ENCODE data around the gene PIGK. TPM values are rescaled to one million over a fixed set of nuclear protein-coding genes. Genes with fewer than 3 reads are reported as not detected.

PIGK gene
- total and polyA plus RNA-seq, 12 donors = 5.0 to 40.7 (median 30.1) TPM

DNA sequence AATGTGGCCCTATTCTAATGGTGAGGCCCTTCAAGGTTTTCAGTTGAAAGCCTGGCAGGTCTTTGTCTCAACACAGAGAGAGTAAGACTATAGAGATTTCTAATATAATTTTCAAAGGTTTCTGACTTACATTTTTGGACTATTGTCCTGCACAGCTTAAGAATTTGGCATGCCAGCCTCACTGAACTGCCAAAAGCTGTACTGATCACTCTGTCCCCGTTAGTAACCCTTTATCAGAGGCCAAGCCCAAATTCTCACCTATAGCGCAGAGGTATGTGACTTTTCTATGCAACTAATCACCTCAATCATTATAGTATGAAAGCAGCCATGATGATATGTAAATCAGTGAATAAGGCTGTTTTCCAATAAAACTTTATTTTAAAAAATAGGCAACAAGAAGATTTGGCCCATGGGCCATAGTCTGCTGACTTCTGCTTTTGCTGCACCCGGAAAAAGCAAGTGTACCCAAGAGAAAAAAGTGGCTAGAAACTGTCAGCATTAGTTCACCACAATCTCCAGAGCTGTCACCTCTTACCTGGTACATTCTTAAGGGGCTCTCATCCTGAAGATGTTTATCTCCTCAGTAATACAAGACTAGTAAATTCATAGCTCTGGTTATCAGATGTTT, 85.4 kb downstream of the PIGK start:
- DNase-seq = no peak
- no peaks in the 10 kb centered on the region for H3K9me3 ChIP-seq
- H3K36me3 ChIP-seq = no peaks in the 10 kb centered on the region
- peak in 1 of 8 donors; percentile 64 for ATAC-seq
- H3K27me3 ChIP-seq = no peaks in the 10 kb centered on the region
- H3K4me1 ChIP-seq = peaks cover 0 to 11% (median 0%) of the 10 kb centered on the region in 9 donors
- intact Hi-C loops (cut with DNase I) = loop anchor here in 2 of 10 donors (10.0 kb wide), 2 partner anchors 799 to 1139 kb away; no protein-coding TSS in a partner anchor
- TF ChIP-seq, protein P1, sequence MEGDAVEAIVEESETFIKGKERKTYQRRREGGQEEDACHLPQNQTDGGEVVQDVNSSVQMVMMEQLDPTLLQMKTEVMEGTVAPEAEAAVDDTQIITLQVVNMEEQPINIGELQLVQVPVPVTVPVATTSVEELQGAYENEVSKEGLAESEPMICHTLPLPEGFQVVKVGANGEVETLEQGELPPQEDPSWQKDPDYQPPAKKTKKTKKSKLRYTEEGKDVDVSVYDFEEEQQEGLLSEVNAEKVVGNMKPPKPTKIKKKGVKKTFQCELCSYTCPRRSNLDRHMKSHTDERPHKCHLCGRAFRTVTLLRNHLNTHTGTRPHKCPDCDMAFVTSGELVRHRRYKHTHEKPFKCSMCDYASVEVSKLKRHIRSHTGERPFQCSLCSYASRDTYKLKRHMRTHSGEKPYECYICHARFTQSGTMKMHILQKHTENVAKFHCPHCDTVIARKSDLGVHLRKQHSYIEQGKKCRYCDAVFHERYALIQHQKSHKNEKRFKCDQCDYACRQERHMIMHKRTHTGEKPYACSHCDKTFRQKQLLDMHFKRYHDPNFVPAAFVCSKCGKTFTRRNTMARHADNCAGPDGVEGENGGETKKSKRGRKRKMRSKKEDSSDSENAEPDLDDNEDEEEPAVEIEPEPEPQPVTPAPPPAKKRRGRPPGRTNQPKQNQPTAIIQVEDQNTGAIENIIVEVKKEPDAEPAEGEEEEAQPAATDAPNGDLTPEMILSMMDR (IDR thresholded peaks at IDR 0.05) = no peak
- no peak overlapping the region for H3K27ac ChIP-seq
- WGBS, 2 donors = 75 to 76% methylated on average over 3 of the region's 3 CpGs
- H3K4me3 ChIP-seq = no peak overlapping the region

DNA sequence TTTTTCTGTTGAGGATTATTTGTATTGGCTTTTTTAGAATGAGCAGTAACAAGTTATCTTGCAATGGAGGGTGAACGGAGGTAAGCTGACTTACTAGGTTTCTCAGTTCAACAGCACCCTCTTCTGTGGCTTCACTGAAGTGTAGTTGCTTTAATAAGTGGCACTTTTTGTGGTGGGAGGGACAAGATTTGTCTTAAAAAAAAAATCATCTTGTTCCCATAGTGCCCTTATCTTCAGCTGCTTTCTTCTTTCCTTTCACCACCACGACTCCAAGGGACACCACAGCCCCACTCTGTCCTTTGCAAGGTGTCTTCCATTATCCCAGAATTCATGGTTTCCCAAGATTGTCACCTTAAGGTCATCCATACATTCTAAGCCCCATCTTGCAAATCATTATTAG, 92.9 kb downstream of the PIGK start:
- Histone ChIP-seq H3K9me3 (no peaks in the 10 kb centered on the region), H3K4me1 (no peaks in the 10 kb centered on the region), H3K36me3 (no peaks in the 10 kb centered on the region), H3K27me3 (no peaks in the 10 kb centered on the region), H3K27ac (no peak overlapping the region), H3K4me3 (no peak overlapping the region)
- peak in 1 of 2 donors; percentile 17 for DNase-seq
- WGBS, 2 donors = 9 to 16% methylated on average over 2 of the region's 2 CpGs
- peak in 2 of 8 donors; percentile 50 to 63 for ATAC-seq
- TF ChIP-seq, protein P1 (IDR thresholded peaks at IDR 0.05) = peak in 7 of 9 donors; percentile 42 to 58 (median 52)
- intact Hi-C loops (cut with DNase I) = loop anchor here in 7 of 10 donors (5.0 to 10.0 kb wide), 5 partner anchors 792 to 1132 kb away; no protein-coding TSS in a partner anchor

DNA sequence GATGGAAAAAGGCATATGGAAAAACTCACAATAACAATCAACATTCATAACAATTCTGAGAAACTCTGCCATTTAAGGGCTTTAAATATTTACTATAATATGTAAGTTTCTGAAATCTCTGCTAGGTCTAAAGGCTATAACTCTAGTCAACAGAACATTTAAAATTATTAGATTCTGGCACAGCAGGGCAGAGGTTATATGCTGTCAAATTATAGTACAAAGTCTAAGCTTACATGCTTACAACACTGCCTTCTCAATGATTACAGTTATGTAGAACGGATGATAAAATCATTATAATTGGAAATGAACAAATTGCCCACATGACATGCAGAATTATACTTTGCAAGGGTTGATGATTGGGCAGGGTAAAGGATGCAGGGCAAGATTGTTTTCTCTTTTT, 97.7 kb downstream of the PIGK start:
- no peaks in the 10 kb centered on the region for H3K27me3 ChIP-seq
- TF ChIP-seq, protein P1 (IDR thresholded peaks at IDR 0.05) = no peak
- ATAC-seq (no peak), DNase-seq (no peak)
- H3K4me1 ChIP-seq = no peaks in the 10 kb centered on the region
- peaks cover 0 to 28% (median 0%) of the 10 kb centered on the region in 9 donors for H3K36me3 ChIP-seq
- H3K27ac ChIP-seq = no peak overlapping the region
- no peaks in the 10 kb centered on the region for H3K9me3 ChIP-seq
- intact Hi-C loops (cut with DNase I) = loop anchor here in 3 of 10 donors (10.0 kb wide), 2 partner anchors 787 to 1127 kb away; no protein-coding TSS in a partner anchor
- 80 to 89% methylated on average over 1 of the region's 1 CpG for WGBS, 2 donors
- H3K4me3 ChIP-seq = no peak overlapping the region

DNA sequence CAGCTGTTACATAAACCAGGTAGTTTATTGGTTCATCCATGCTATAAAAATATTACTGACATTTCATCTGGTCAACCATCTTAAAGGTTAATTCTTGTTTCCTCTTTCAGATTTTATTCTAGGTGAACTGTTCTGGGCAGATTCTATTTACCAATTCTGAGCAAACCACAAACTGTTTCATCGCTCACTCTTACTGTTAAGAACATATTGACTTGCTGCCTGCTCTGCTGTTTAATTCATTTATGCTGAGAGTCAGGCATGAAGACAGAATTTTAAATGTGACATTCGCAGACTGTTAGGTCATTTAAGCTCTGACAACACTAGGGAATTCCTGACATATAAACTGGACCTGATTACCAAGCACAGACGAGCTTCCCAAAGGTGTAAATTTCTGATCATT, 98.3 kb downstream of the PIGK start:
- Histone ChIP-seq H3K27me3 (no peaks in the 10 kb centered on the region), H3K27ac (no peak overlapping the region), H3K36me3 (peaks cover 0 to 28% (median 0%) of the 10 kb centered on the region in 9 donors), H3K4me1 (no peaks in the 10 kb centered on the region), H3K9me3 (no peaks in the 10 kb centered on the region), H3K4me3 (no peak overlapping the region)
- 90 to 93% methylated on average over 3 of the region's 3 CpGs for WGBS, 2 donors
- DNase-seq = no peak
- intact Hi-C loops (cut with DNase I) = loop anchor here in 3 of 10 donors (10.0 kb wide), 2 partner anchors 786 to 1126 kb away; no protein-coding TSS in a partner anchor
- TF ChIP-seq, protein P1 (IDR thresholded peaks at IDR 0.05) = no peak
- ATAC-seq = no peak

All from heart right ventricle (tissue), 16 donors.